ENCODE results near the gene IL31RA. TPM values are rescaled to one million over a fixed set of nuclear protein-coding genes. Genes with fewer than 3 reads are reported as not detected.

IL31RA gene
- total and polyA plus RNA-seq, 2 of the 13 experiments (the other 11 are each of a cell fraction or from before 2014, with no cell fraction given): not detected

GRCh38 chr5:55866485-55866884, 15.3 kb downstream of the IL31RA start:
- H3K27me3 ChIP-seq (ENCODE audit: control insufficient read depth in 1 of 2, insufficient read depth in 2 of 2, low read length in 2 of 2): no peaks in the 10 kb centered on the region
- BruUV-seq (replicated peaks): no TSS peak
- TF ChIP-seq ZNF335 (CRISPR knock-in tag; IDR thresholded peaks at IDR 0.05) (no peak), TBL1XR1 (IDR thresholded peaks at IDR 0.05; ENCODE audit: borderline replicate concordance, low read length, partially characterized antibody) (no peak), SMARCC2 (IDR thresholded peaks at IDR 0.05) (no peak), ZNF570 (CRISPR knock-in tag; IDR thresholded peaks at IDR 0.05; ENCODE audit: borderline replicate concordance) (no peak), IKZF4 (CRISPR knock-in tag; IDR thresholded peaks at IDR 0.05; ENCODE audit: borderline replicate concordance, low read depth, not compliant biosample characterization) (no peak), ZFP62 (CRISPR knock-in tag; IDR thresholded peaks at IDR 0.05) (no peak), ZNF354B (CRISPR knock-in tag; IDR thresholded peaks at IDR 0.05) (no peak), CHCHD3 (CRISPR knock-in tag; IDR thresholded peaks at IDR 0.05) (no peak)
- in situ Hi-C loops (cut with HindIII; ENCODE audit: extremely low pct_ligation_motif_present, low pct_unique_long_range_greater_than_20kb): no loop called here
- ATAC-seq (no peak), DNase-seq (ENCODE audit: low spot score) (no peak), FAIRE-seq (no peak)
- no peak overlapping the region for H3K9ac ChIP-seq (ENCODE audit: insufficient read depth, low read depth, low read length)
- H3K27ac ChIP-seq (ENCODE audit: extremely low read length, insufficient read depth, low read length): no peak overlapping the region
- ChIA-PET CTCF (ENCODE audit: low intra/inter-chr PET ratio, low total read pairs) (no interaction called here), POLR2A (no interaction called here)
- H3K4me1 ChIP-seq (ENCODE audit: insufficient read depth, low read length): peaks cover 56% of the 10 kb centered on the region
- no peaks in the 10 kb centered on the region for H3K79me2 ChIP-seq (ENCODE audit: insufficient read depth, low read length)
- no peaks in the 10 kb centered on the region for H3K9me3 ChIP-seq (ENCODE audit: low read length)
- H3K4me2 ChIP-seq (ENCODE audit: low read depth, low read length): no peak overlapping the region
- no peak overlapping the region for H3K4me3 ChIP-seq (replicated peaks in 1 of 3; ENCODE audit: insufficient read depth in 1 of 3, low read depth in 2 of 3, low read length in 3 of 3)
- no peaks in the 10 kb centered on the region for H4K20me1 ChIP-seq (ENCODE audit: insufficient read depth, low read length)
- 48% methylated on average over 3 of the region's 8 CpGs for WGBS (ENCODE audit: low lambda C conversion rate)
- H3K36me3 ChIP-seq (replicated peaks in 1 of 2; ENCODE audit: control insufficient read depth in 1 of 2, insufficient read depth in 2 of 2, low read length in 2 of 2): no peaks in the 10 kb centered on the region
- H2AFZ ChIP-seq (ENCODE audit: low read length): no peak overlapping the region
- intact Hi-C loops (cut with micrococcal nuclease; ENCODE audit: unreplicated experiment): no loop called here

DNA sequence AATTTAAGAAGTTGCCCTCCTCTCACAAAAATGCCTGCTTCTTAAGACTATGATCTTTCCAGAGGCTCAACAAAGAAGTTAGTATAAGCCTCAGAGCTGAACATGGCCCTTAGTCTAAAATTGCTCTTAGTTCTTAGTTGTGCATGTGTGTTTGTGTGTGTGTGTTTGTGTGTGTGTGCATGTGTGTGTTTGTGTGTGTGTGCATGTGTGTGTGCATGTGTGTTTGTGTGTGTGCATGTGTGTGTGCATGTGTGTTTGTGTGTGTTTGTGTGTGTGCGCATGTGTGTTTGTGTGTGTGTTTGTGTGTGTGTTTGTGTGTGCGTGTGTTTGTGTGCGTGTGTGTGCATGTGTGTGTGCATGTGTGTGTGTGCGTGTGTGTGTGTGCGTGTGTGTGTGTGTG, 15.8 kb downstream of the IL31RA start:
- Histone ChIP-seq H3K4me1 (ENCODE audit: insufficient read depth, low read length) (peaks cover 56% of the 10 kb centered on the region), H3K79me2 (ENCODE audit: insufficient read depth, low read length) (no peaks in the 10 kb centered on the region), H3K9me3 (ENCODE audit: low read length) (no peaks in the 10 kb centered on the region), H3K27ac (ENCODE audit: extremely low read length, insufficient read depth, low read length) (no peak overlapping the region), H3K36me3 (replicated peaks in 1 of 2; ENCODE audit: control insufficient read depth in 1 of 2, insufficient read depth in 2 of 2, low read length in 2 of 2) (no peaks in the 10 kb centered on the region), H3K27me3 (ENCODE audit: control insufficient read depth in 1 of 2, insufficient read depth in 2 of 2, low read length in 2 of 2) (no peaks in the 10 kb centered on the region), H3K4me2 (ENCODE audit: low read depth, low read length) (no peak overlapping the region), H4K20me1 (ENCODE audit: insufficient read depth, low read length) (no peaks in the 10 kb centered on the region), H3K9ac (ENCODE audit: insufficient read depth, low read depth, low read length) (no peak overlapping the region), H2AFZ (ENCODE audit: low read length) (no peak overlapping the region), H3K4me3 (replicated peaks in 1 of 3; ENCODE audit: insufficient read depth in 1 of 3, low read depth in 2 of 3, low read length in 3 of 3) (no peak overlapping the region)
- ChIA-PET CTCF (ENCODE audit: low intra/inter-chr PET ratio, low total read pairs) (no interaction called here), POLR2A (no interaction called here)
- 40% methylated on average over 5 of the region's 5 CpGs for WGBS (ENCODE audit: low lambda C conversion rate)
- no TSS peak for BruUV-seq (replicated peaks)
- intact Hi-C loops (cut with micrococcal nuclease; ENCODE audit: unreplicated experiment) (no loop called here), in situ Hi-C loops (cut with HindIII; ENCODE audit: extremely low pct_ligation_motif_present, low pct_unique_long_range_greater_than_20kb) (no loop called here)
- FAIRE-seq (no peak), DNase-seq (ENCODE audit: low spot score) (no peak), ATAC-seq (no peak)
- TF ChIP-seq SIX4 (CRISPR knock-in tag; IDR thresholded peaks at IDR 0.05) (no peak), ZNF646 (CRISPR knock-in tag; IDR thresholded peaks at IDR 0.05) (peak; percentile 80; the same call in 1 of the 2 replicates)
- TF ChIP-seq, protein P1, sequence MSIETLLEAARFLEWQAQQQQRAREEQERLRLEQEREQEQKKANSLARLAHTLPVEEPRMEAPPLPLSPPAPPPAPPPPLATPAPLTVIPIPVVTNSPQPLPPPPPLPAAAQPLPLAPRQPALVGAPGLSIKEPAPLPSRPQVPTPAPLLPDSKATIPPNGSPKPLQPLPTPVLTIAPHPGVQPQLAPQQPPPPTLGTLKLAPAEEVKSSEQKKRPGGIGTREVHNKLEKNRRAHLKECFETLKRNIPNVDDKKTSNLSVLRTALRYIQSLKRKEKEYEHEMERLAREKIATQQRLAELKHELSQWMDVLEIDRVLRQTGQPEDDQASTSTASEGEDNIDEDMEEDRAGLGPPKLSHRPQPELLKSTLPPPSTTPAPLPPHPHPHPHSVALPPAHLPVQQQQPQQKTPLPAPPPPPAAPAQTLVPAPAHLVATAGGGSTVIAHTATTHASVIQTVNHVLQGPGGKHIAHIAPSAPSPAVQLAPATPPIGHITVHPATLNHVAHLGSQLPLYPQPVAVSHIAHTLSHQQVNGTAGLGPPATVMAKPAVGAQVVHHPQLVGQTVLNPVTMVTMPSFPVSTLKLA (IDR thresholded peaks at IDR 0.05): peak; percentile 94

Measured in HepG2 (cell line).